ENCODE measurements around the gene ABCC2. TPM values are rescaled to one million over a fixed set of nuclear protein-coding genes. Genes with fewer than 3 reads are reported as not detected.

ABCC2 gene
- total and polyA plus RNA-seq, 8 donors: 0.60 to 1.8 (median 1.1) TPM

- intact Hi-C loops (cut with DNase I): no loop called here
- ATAC-seq: no peak
- no peak for TF ChIP-seq CTCF (IDR thresholded peaks at IDR 0.05)
These were observed 60.9 kb downstream of the ABCC2 start for GRCh38 chr10:99843310-99843709.

GRCh38 chr10:99844433-99844955 lies 62.1 kb downstream of the ABCC2 start:
- no peak overlapping the region for H3K4me3 ChIP-seq
- peaks cover 4 to 13% of the 10 kb centered on the region in 2 donors for H3K4me1 ChIP-seq
- DNase-seq (no peak), ATAC-seq (no peak)
- intact Hi-C loops (cut with DNase I): no loop called here
- H3K27ac ChIP-seq: peak overlapping the region in 1 of 2 donors; percentile 49
- no peaks in the 10 kb centered on the region for H3K9me3 ChIP-seq
- no peaks in the 10 kb centered on the region for H3K36me3 ChIP-seq
- H3K27me3 ChIP-seq: no peaks in the 10 kb centered on the region
- no peak for TF ChIP-seq CTCF (IDR thresholded peaks at IDR 0.05)

More at GRCh38 chr10:99843310-99843709, 60.9 kb downstream of the ABCC2 start:
- peaks cover 4 to 13% of the 10 kb centered on the region in 2 donors for H3K4me1 ChIP-seq
- no peaks in the 10 kb centered on the region for H3K27me3 ChIP-seq
- no peak overlapping the region for H3K27ac ChIP-seq
- H3K4me3 ChIP-seq: no peak overlapping the region
- H3K36me3 ChIP-seq: no peaks in the 10 kb centered on the region
- DNase-seq: no peak
- no peaks in the 10 kb centered on the region for H3K9me3 ChIP-seq

GRCh38 chr10:99845837-99846382 lies 63.5 kb downstream of the ABCC2 start:
- intact Hi-C loops (cut with DNase I): loop anchor here in 1 of 2 donors (5.0 kb wide), 1 partner anchor 201 kb away; no protein-coding TSS in a partner anchor
- peak; percentile 57 to 89 (median 80) for DNase-seq
- no peaks in the 10 kb centered on the region for H3K27me3 ChIP-seq
- ATAC-seq: peak; percentile 99
- H3K27ac ChIP-seq: no peak overlapping the region
- no peaks in the 10 kb centered on the region for H3K9me3 ChIP-seq
- peak; percentile 84 to 92 for TF ChIP-seq CTCF (IDR thresholded peaks at IDR 0.05)
- H3K4me3 ChIP-seq: peak overlapping the region in 1 of 2 donors; percentile 16
- H3K4me1 ChIP-seq: peaks cover 4 to 13% of the 10 kb centered on the region in 2 donors
- no peaks in the 10 kb centered on the region for H3K36me3 ChIP-seq

- Histone ChIP-seq H3K27me3 (no peaks in the 10 kb centered on the region), H3K4me3 (no peak overlapping the region), H3K27ac (no peak overlapping the region), H3K9me3 (no peaks in the 10 kb centered on the region), H3K4me1 (peaks cover 4 to 13% of the 10 kb centered on the region in 2 donors), H3K36me3 (no peaks in the 10 kb centered on the region)
- no peak for TF ChIP-seq CTCF (IDR thresholded peaks at IDR 0.05)
- no peak for ATAC-seq
- DNase-seq: no peak
- intact Hi-C loops (cut with DNase I): loop anchor here in 1 of 2 donors (5.0 kb wide), 1 partner anchor 198 kb away; no protein-coding TSS in a partner anchor
These were observed 66.6 kb downstream of the ABCC2 start for GRCh38 chr10:99849057-99849456.

- Histone ChIP-seq H3K36me3 (no peaks in the 10 kb centered on the region), H3K27me3 (no peaks in the 10 kb centered on the region), H3K4me3 (no peak overlapping the region), H3K4me1 (peaks cover 4 to 13% of the 10 kb centered on the region in 2 donors), H3K27ac (no peak overlapping the region), H3K9me3 (no peaks in the 10 kb centered on the region)
- ATAC-seq (no peak), DNase-seq (no peak)
- TF ChIP-seq CTCF (IDR thresholded peaks at IDR 0.05): no peak
- intact Hi-C loops (cut with DNase I): loop anchor here in 1 of 2 donors (5.0 kb wide), 1 partner anchor 198 kb away; no protein-coding TSS in a partner anchor
These were observed 67.1 kb downstream of the ABCC2 start for GRCh38 chr10:99849536-99849935.
